Endothelial cell of umbilical vein (primary cell): ENCODE results near the gene C9orf152. TPM values are rescaled to one million over a fixed set of nuclear protein-coding genes. Genes with fewer than 3 reads are reported as not detected.

Experiments used
- BruUV-seq: library from RNA; stranded (reverse); fragments of 400-500 nt; replicated peaks from 2 replicates; lab custom pipeline; 2021; lab: Mats Ljungman, UMichigan
- CTCF ChIA-PET: fragments of 300-600, 350-600 bp; sonication (Branson Sonifier 250); formaldehyde crosslinking; loops from one replicate; lab custom pipeline; 2021; ENCODE audit warnings: antibody characterized with exemption, inconsistent platforms; lab: Charles Lee
- POLR2A ChIA-PET: fragments of 300-600, 350-600 bp; sonication (Branson Sonifier 250); formaldehyde crosslinking; loops from one replicate; lab custom pipeline; 2021; ENCODE audit warnings: antibody characterized with exemption, inconsistent platforms; lab: Charles Lee
- DNase-seq: peaks from one replicate; pipeline ENCODE4 v3.0.0-alpha.2; 2011; ENCODE audit warnings: low read depth, low spot score
- FAIRE-seq: peaks from 2 replicates; lab custom pipeline; 2011; peaks lifted over from hg19 to GRCh38; lab: Jason Lieb, UNC
- H2AFZ ChIP-seq: 2 replicates; pipeline ENCODE4 v1.6.0; 2012; ENCODE audit warnings: low read depth, low read length, control low read depth, inconsistent platforms
- H3K27ac ChIP-seq: 2 replicates; pipeline ENCODE4 v1.5.1; 2011; ENCODE audit warnings: low read depth, mild to moderate bottlenecking, control low read depth, low read length, moderate library complexity; ENCODE audit not compliant: insufficient read depth
- H3K27me3 ChIP-seq, 2 experiments: 2 replicates each; pipeline versions ENCODE4 v1.6.0 to v1.6.1; 2011; ENCODE audit warnings: low read length in 2 of 2, mixed read lengths in 1 of 2; ENCODE audit not compliant: control insufficient read depth in 2 of 2, insufficient read depth in 2 of 2
- H3K36me3 ChIP-seq, 2 experiments: 2 replicates in 1 of 2; 3 replicates in 1 of 2; pipeline ENCODE4 v1.5.1; 2011; ENCODE audit warnings: low read length in 2 of 2, mild to moderate bottlenecking in 1 of 2, moderate library complexity in 1 of 2; ENCODE audit not compliant: control insufficient read depth in 2 of 2, insufficient read depth in 2 of 2; ENCODE audit errors: extremely low read depth in 1 of 2
- H3K4me1 ChIP-seq: 3 replicates; pipeline ENCODE4 v1.5.1; 2011; ENCODE audit warnings: mild to moderate bottlenecking, low read length; ENCODE audit not compliant: control insufficient read depth, insufficient read depth; ENCODE audit errors: extremely low read depth
- H3K4me2 ChIP-seq: 2 replicates; pipeline ENCODE4 v1.6.1; 2011; ENCODE audit warnings: low read length, control low read depth, mixed read lengths; ENCODE audit not compliant: insufficient read depth
- H3K4me3 ChIP-seq, 3 experiments: fragments of 200-600 bp in 1 of 3; sonication (generic), shearing (Covaris generic) in 1 of 3; replicated peaks in 1 of 3; 2 replicates each; pipeline ENCODE4 v1.5.1; 2011 to 2016; ENCODE audit warnings: control low read depth in 3 of 3, low read length in 3 of 3, mild to moderate bottlenecking in 2 of 3, inconsistent platforms in 1 of 3, low read depth in 1 of 3, moderate library complexity in 1 of 3; ENCODE audit not compliant: insufficient read depth in 1 of 3
- H3K79me2 ChIP-seq: 2 replicates; pipeline ENCODE4 v1.6.0; 2012; ENCODE audit warnings: low read length, inconsistent platforms; ENCODE audit not compliant: control insufficient read depth, insufficient read depth
- H3K9ac ChIP-seq: replicated peaks from 2 replicates; pipeline ENCODE3; 2011; ENCODE audit warnings: low read length, control low read depth; ENCODE audit not compliant: insufficient read depth; ENCODE audit errors: extremely low read depth
- H3K9me1 ChIP-seq: replicated peaks from 3 replicates; pipeline ENCODE4 v1.6.0; 2011; ENCODE audit warnings: mild to moderate bottlenecking, low read length; ENCODE audit not compliant: control insufficient read depth, insufficient read depth; ENCODE audit errors: extremely low read depth
- H3K9me3 ChIP-seq: replicated peaks from 2 replicates; pipeline ENCODE4 v1.5.1; 2012; ENCODE audit warnings: low read length, inconsistent platforms; ENCODE audit not compliant: control insufficient read depth, insufficient read depth
- H4K20me1 ChIP-seq: replicated peaks from 2 replicates; pipeline ENCODE3; 2011; ENCODE audit warnings: mild to moderate bottlenecking, low read length; ENCODE audit not compliant: control insufficient read depth, insufficient read depth; ENCODE audit errors: extremely low read depth
- CTCF ChIP-seq, 2 donors: IDR thresholded peaks; 1 replicate in 1 of 2; 2 replicates in 1 of 2; pipeline ENCODE4 v1.5.1; 2011; ENCODE audit warnings: low read length in 2 of 2, mild to moderate bottlenecking in 2 of 2, moderate library complexity in 2 of 2, control low read depth in 1 of 2, inconsistent platforms in 1 of 2, low read depth in 1 of 2; ENCODE audit not compliant: insufficient read depth in 1 of 2; ENCODE audit errors: extremely low read depth in 1 of 2
- EZH2 ChIP-seq: IDR thresholded peaks from 2 replicates; pipeline ENCODE4 v1.6.1; 2012; ENCODE audit warnings: borderline replicate concordance, low read depth, mild to moderate bottlenecking, moderate library complexity, low read length, inconsistent platforms; ENCODE audit not compliant: severe bottlenecking
- FOS ChIP-seq: IDR thresholded peaks from 2 replicates; pipeline ENCODE4 v1.6.1; 2011; ENCODE audit warnings: mild to moderate bottlenecking, low read length, moderate library complexity, borderline replicate concordance; ENCODE audit not compliant: insufficient read depth
- GATA2 ChIP-seq: IDR thresholded peaks from 2 replicates; pipeline ENCODE4 v1.7.0; 2011; ENCODE audit warnings: low read depth, mild to moderate bottlenecking, moderate library complexity, mixed read lengths, low read length; ENCODE audit not compliant: insufficient read length, insufficient read depth
- JUN ChIP-seq: IDR thresholded peaks from 2 replicates; pipeline ENCODE4 v1.6.1; 2011; ENCODE audit warnings: borderline replicate concordance, low read depth; ENCODE audit not compliant: insufficient read length, insufficient read depth
- MAX ChIP-seq: IDR thresholded peaks from 2 replicates; pipeline ENCODE4 v1.6.1; 2011; ENCODE audit not compliant: insufficient read depth, insufficient read length
- MYC ChIP-seq: IDR thresholded peaks from one replicate; pipeline ENCODE4 v1.6.1; 2011; ENCODE audit warnings: mild to moderate bottlenecking, low read depth, low read length
- POLR2A ChIP-seq: IDR thresholded peaks from 2 replicates; pipeline ENCODE4 v1.6.1; 2012; ENCODE audit warnings: low read depth, mild to moderate bottlenecking, control low read depth, low read length
- POLR2AphosphoS5 ChIP-seq: IDR thresholded peaks from 2 replicates; pipeline ENCODE4 v1.6.1; 2012; ENCODE audit warnings: low read depth, mild to moderate bottlenecking, control low read depth, low read length, moderate library complexity; ENCODE audit not compliant: insufficient read depth
- dilution Hi-C: fragments of 300-500 bp; cut with MboI; formaldehyde crosslinking; loops from one replicate; pipeline ENCODE4 v1.15.0; 2019; ENCODE audit warnings: low sequenced_read_pairs; ENCODE audit not compliant: extremely low pct_ligation_motif_present
- intact Hi-C: fragments of 100-400 bp; cut with micrococcal nuclease; formaldehyde crosslinking; loops from one replicate; pipeline ENCODE4 v1.10.0; 2022
- polyA plus RNA-seq, 4 experiments: library from polyadenylated mRNA; depleted of rRNA in 3 of 4; stranded (reverse) in 3 of 4; unstranded in 1 of 4; fragments of >200 nt; gene quantifications; 2 replicates each; pipeline versions ENCODE4 v1.2.1 to v1.2.3, GENCODE V29; 2011 to 2012; ENCODE audit warnings: missing spikeins in 1 of 4
- total RNA-seq: library from RNA; stranded (reverse); gene quantifications from 2 replicates; pipeline ENCODE4 v1.2.3, GENCODE V29; 2021

The C9orf152 gene
- total and polyA plus RNA-seq, 2 donors (not counting 3 experiments of a cell fraction or from before 2014, with no cell fraction given) = not detected

DNA sequence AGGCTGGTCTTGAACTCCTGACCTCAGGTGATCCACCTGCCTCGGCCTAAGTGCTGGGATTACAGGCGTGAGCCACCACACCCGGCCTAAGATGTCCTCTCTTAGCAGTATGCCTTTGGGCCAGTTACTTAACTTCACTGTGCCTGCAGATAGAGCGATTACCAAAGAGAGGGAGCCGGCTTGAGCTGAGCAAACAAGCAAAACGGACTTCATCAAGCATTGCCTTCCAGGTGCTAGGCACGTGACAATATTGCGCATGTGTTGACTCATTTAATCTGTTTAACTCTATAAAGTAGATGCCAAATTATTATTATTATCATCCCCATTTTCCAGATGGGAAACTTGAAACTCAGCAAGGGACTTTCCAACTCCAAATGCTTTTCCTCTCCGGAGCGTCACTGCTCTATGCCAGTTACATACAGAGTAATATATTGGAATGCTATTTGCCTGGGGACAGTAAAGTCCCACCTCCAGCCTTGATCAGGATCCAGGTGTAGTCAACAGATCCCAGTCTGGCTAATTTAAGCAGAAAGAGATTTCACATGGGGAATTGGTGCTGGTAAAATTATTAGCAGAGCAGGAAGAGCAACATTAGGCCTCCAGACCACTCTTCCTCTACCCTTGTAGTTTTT, 5.6 kb upstream of the C9orf152 start:
- no peak overlapping the region for H3K4me2 ChIP-seq
- ChIA-PET CTCF (interaction anchor here (1.0 to 8.9 kb wide), 3 partner anchors 12 to 354 kb away, joined by 3 to 79 read pairs (median 28); no protein-coding TSS in a partner anchor), POLR2A (no interaction called here)
- H3K9ac ChIP-seq = no peak overlapping the region
- no peaks in the 10 kb centered on the region for H3K9me3 ChIP-seq
- no peaks in the 10 kb centered on the region for H4K20me1 ChIP-seq
- H3K36me3 ChIP-seq = no peaks in the 10 kb centered on the region
- intact Hi-C loops = loop anchor here (5.0 kb wide), 1 partner anchor 321 kb away; no protein-coding TSS in a partner anchor
- H3K4me3 ChIP-seq = no peak overlapping the region
- peaks cover 7 to 11% of the 10 kb centered on the region in 2 experiments for H3K27me3 ChIP-seq
- H2AFZ ChIP-seq = no peak overlapping the region
- no peak overlapping the region for H3K27ac ChIP-seq
- DNase-seq = no peak
- dilution Hi-C loops = no loop called here
- no peaks in the 10 kb centered on the region for H3K4me1 ChIP-seq
- no TSS peak for BruUV-seq
- H3K9me1 ChIP-seq = no peaks in the 10 kb centered on the region
- TF ChIP-seq GATA2 = no peak
- no peak for TF ChIP-seq FOS
- no peak for TF ChIP-seq EZH2
- TF ChIP-seq MAX = no peak
- TF ChIP-seq JUN = no peak
- no peak for TF ChIP-seq POLR2AphosphoS5
- no peak for TF ChIP-seq POLR2A
- TF ChIP-seq MYC = no peak
- TF ChIP-seq CTCF (IDR thresholded peaks at IDR 0.05; ENCODE audit: extremely low read depth in 1 of 2, insufficient read depth in 1 of 2, low read depth in 1 of 2, low read length in 2 of 2) = no peak
- no peaks in the 10 kb centered on the region for H3K79me2 ChIP-seq
- no peak for FAIRE-seq
